Activated CD4-positive, alpha-beta T cell treated with anti-CD3 and anti-CD28 coated beads, Interleukin-2, amount 50 U/mL, for 4 hours (primary cell): ENCODE measurements around the gene DSN1.
"Not testable (repeated sequence)": the region's sequence is repeated elsewhere in the genome, so short reads cannot be mapped to it uniquely, and the experiment has no call there.

Experiments
- DNase-seq, 2 experiments: peaks; one replicate each; pipeline ENCODE4 v3.0.0-alpha.2; 2020

Gene DSN1, protein sequence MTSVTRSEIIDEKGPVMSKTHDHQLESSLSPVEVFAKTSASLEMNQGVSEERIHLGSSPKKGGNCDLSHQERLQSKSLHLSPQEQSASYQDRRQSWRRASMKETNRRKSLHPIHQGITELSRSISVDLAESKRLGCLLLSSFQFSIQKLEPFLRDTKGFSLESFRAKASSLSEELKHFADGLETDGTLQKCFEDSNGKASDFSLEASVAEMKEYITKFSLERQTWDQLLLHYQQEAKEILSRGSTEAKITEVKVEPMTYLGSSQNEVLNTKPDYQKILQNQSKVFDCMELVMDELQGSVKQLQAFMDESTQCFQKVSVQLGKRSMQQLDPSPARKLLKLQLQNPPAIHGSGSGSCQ

DNA sequence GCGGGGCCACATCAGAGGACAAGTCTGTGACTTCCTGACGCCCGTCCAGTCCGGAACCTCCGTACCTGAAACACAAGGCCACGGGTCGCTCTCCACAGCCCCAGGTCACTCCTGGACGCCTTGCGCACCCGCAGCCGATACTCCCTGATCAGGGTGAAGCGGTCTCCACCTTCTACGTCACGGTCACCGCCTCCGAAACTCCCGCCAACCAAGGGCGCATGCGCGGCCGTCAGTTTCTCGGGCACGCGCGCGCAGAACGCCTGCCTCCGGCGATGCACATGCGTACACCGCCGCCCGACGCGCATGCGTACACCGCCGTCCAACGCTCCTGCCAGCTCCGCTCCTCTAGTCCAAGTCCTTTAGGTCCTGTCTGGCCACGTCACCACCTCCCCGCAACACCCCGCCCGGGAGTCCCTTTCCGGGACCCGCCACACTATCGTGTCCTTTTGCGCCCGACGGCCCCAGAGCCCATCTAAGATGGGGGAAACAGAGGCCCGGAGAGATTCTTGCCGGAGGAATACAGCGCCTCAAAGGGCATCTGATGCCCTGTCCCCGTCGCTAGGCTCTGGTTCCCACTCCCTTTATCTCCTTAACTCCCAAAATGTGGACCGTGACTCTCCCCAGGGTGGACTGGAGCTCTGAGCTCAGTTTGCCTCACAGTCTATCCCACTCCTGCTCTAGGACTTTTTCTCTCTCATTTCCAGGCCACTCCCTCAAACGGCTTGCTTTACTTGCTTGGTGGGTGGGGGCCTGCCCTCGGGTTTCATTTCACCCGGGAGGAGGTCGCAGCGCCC lies at the start of gene DSN1:
Gene DSN1 (minus strand): TSS at position 167 of the 794 bp plus-strand sequence. CDS start 2,305 bp downstream, outside the sequence.
- peak; percentile 96 to 97 for DNase-seq

DNA sequence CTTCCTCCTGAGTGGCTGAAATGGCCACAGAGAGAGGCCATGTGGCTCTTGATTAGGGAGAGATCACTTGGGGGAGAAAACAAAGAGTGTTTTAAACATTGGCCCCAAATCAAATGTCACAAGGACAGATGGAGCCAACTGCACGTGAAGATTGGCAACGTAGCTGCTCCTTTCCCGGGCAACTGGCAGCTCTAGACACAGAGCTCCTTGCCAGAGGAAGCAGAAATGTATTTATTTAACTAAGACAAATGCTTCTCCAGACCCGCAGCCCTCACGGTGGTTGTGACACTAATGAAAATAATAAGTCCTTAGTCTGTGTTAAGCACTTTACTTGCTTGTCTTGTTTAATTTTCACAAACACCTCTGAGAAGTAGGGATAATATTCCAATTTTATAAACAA lies 49.6 kb upstream of the DSN1 start:
- no peak for DNase-seq

DNA sequence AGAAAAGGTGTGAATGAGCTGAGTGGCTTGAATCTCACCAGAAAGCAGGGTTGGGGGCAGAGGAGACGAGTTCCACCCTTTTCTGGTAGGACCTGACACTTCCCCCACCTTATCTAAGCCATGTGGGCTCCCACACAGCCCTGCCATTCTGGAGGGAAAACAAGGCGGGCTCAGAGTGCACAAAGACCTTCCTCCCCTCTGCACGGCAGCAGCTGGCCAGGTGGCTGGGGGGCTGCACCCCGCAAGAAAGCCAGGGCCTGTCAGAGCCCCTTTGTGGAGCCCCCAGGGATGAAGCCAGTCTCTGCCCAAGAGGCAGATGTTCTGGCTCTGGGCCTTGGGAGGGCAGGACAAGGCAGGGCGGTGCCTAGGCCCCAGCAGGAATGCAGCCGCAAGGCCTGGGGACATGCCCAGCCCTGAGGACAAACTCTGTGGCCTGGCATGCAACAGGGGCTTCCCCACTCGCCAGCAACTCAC lies 48.4 kb upstream of the DSN1 start:
- no peak for DNase-seq

DNA sequence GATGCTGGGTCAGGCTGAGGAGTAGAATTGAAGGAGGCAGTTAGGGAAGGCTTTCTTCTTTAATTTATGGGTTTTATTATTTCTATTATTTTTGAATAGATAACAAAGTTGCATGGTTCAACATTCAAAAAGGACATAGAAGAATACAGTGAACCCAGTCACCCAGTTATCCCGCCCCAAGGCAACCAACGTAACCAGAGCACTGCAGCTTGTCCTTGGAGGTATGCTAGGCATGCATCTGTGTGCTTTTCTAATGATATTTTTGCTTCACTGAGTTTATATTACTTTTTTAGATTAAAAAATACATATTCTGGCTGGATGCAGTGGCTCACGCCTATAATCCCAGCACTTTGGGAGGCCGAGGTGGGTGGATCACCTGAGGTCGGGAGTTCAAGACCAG lies 47.4 kb upstream of the DSN1 start:
- DNase-seq, result no peak

DNA sequence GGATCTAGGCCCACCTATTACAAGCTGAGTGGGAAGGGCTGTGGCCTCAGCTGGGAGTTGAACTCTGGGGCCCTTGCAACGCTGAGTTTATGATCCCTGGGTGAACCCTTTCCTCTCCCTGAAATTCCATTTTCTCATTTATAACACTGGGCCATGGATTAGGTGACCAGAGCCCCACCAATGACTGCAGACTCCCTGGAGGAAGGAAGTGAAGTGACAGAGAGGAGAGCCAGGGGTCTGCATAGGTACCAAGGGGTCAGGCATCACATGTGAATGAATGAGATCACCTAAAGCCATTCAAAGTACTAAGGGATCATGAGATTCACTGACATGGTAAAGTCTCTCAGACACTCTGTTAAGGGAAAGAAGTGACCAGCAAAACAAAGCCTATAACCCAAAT lies 46.5 kb upstream of the DSN1 start:
- no peak for DNase-seq

DNA sequence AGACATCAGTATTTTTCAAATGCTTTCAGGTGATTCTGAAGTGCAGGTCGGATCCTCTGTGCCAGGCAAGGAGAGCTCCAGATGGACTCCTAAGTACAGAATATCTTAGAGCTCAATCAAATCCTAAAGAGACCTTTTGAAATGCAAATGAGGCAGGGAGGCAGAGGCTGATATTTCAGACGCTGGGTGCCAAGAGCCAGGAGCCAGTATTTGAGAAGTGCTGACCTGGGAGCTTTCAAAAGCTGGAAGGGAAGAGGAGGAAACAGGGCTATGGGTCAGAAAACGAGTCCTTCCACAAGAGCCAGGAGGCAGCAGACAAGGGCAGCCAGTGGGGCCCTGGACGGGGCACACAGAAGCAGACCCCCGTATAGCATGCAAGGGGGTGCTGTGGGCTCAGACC lies 46.1 kb upstream of the DSN1 start:
- no peak for DNase-seq

DNA sequence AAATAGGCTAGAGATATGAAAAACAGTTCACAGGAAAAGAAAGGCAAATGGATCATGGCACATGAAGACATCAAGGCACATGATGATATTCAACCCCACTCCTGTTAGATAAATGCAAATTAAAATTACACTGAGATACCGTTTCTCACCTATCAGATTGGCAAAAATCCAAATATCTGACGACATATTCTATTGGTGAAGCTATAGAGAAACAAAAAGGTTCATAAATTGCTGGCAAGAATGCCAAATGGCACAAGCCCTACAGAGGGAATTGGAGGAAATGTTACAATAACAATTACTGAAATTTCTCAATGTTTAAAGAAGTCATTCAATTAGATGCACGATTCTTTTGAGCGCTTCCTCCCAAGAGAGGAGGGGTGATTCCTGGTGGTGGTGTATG lies 45.3 kb upstream of the DSN1 start:
- no peak for DNase-seq

DNA sequence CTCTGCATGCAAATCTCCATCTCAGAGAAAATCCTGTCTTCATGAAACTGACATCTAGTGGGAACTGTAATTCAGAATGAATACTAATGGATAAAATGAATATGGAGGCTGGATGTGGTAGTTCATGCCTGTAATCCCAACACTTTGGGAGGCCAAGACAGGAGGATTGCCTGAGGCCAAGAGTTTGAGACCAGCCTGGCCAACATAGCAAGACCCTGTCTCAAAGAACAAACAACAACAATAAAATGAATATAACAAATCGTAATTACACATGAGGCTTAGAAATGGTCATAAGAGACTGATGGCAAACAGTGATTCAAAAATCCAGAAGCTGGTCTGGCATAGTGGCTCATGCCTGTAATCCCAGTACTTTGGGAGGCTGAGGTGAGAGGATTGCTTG lies 44.6 kb upstream of the DSN1 start:
- DNase-seq, result no peak

DNA sequence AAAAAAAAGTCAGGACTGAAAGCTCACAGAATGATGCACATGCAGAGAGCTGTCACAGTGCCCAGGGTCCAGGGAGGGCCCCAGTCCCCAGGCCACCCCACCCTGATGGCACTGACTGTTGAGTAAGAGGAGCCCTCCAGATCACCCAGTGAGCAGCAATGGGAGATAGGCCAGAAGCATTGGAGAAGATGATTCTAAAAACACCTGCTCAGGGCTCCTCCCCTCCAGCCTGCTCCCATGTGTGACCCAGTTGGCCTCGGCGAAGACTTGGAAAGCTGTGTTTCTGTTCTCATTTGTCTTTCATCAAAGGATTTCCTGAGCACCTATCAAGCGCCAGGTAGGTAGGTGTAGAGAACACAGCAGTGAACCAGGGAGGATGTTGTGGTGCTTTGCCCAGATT lies 43.9 kb upstream of the DSN1 start:
- no peak for DNase-seq

DNA sequence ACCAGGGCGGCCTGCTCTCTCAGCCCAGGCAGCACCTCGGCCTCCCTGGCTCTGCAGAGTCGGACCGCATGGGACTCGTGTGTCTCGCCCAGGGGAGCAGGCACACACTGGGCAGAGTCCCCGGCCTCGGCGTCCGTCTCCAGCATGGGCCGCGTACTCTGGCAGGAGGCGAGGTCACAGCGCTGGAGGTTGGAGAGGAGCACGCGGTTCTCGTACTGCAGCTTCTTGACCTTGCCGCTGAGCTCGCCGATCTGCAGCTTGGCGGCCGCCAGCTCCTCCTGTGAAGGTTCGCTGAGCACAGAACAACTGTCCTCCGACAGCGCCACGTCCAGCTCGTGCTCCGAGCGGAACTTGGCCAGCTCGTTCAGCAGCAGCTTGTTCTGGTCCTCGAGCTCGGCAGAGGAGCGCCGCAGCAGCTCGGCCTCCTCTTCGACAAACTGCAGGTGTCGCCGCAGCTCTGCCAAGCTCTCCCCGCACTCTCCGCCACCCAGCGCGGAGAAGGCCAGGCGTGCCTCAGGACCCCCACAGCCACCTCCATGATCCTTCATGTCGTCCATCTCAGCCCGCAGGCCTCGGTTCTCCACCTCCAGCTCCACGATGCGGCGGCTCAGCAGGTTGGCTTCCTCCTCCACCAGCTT lies 42.0 kb upstream of the DSN1 start:
- no peak for DNase-seq

DNA sequence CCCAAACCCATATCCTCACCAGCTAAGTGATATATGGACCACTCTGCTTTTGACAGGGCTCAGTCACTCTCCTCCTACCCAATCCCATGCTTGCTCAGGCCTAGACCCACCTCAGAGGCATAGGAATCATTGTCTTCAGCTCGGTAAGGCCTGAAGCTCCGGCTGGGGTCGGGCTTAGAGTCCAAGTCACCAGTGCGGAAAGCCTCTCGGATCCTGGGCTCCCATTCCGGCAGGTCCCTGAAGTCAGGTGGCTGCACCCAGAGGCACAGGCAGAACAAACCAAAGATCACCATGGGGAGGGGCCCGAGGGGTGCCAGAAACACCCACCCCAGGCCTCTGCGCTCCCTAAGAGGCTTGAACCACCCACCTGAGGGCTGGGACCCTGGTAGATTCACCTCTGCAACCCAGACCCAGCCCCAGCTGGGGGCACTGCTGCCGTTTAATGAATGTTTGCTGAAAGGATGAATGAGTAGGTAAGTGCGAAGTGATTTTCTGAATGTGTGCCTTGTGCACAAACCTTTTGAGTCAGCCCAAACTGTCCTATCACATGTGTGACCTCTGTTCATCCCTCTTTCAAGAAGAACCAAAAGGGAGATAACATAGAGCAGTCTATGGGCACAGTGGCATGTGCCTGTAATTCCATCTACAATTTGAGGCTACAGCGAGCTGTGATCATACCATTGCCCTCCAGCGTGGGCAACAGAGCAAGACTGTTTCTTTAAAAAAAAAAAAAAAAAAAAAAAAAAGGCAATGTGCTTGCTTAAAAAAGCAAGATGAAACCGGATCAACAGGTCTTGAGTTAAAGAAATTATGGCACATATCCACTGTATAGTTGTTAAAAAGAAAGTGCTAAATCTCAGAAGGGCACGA lies 39.3 kb upstream of the DSN1 start:
- no peak for DNase-seq

DNA sequence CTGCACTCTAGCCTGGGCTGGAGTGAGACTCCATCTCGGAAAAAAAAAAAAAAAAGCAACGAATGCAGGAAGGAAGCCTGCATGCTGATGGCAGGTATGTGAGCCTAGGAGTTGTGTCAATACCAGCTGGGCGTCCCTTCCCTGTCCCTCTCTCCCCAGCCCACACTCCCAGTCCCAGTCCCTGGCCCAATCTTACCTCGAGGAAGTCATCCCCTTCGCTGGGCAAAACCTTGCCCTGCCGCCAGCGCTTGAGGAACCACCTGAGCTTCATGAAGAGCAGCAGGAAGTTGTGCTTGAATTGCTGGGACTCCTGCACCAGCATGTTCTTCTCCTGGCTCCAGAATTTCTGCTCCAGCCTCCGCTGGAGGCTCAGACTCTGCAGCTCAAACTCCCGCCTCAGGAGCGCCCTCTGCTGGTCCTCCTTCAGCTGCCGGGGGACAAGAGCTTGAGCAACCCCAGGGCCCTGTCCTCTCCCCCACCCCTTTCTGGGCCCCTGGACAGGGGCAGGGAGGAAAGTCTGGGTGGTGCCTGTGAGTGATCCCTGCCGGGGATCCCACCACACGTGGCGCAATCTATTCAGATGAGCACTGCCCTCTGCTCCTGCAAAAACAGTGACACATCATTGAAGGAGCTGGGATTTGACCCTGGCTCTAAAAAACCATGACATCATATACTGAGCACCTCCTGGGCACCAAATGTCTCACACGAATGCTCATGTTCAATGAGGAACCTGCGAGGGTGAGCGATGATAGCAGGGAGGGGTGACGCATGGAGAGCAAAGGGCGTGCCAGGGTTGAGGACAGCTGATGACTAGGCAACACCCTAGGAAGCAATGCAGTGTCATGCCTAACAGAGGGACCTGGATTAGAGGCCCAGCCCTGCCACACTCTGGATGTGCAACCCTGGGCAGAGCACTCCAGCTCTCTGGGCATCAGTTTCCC lies 35.0 kb upstream of the DSN1 start:
- peak; percentile 67 to 69 for DNase-seq

DNA sequence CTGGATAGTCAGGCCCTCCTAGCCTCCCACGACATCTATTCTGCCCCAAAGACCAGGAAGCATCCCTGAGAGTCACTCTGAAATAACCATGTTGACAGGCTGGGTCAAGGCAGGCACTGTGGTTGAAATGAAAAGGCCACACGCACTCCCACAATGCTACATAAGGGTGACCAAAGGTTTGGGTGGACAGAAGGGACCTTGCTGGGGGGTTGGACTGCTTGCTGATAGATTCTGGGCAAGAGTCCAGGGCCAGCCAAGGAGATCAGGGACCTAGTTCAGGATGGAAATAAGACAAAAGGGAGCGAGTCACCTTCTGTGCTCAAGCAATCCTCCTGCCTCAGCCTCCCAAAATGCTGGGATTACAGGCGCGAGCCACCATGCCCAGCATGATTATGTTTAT lies 32.5 kb upstream of the DSN1 start:
- DNase-seq, result no peak

DNA sequence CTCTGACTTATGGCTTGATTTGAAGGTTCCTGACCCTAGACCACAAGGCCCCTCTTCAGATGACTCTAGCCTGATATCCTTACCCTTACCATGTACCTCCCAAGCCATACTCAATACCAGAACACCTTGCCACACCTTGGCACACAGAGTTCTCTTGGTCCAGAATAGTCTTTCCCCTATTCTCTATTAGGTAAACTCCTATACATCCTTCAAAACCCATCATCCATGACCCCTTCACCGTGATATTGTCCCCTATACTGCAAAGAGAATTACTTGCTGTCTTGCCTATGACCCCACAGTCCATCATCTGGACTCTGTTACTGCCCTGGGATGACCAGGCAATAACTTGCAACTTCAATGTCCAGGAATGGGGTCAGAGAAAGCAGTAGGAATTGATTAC lies 31.8 kb upstream of the DSN1 start:
- DNase-seq, result no peak

DNA sequence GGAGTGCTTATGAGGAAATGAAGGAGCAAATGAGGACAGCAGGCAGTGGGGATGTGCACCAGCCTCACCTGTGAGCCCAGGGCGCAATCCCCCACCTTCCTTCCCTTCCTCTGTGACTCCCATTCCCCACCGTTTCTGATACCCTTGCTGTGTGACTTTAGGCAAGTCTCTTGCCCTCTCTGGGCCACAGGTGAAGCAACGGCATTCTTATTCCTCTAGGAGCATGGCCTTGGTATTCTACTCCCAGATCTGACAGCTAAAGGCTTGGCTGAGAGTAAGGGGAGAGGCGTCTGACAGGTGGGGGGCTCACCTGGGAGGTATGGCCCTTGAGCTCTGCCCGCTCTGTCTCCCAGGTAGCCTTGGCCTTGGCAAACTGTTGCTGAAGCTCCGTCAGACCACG lies 30.9 kb upstream of the DSN1 start:
- DNase-seq, result no peak

DNA sequence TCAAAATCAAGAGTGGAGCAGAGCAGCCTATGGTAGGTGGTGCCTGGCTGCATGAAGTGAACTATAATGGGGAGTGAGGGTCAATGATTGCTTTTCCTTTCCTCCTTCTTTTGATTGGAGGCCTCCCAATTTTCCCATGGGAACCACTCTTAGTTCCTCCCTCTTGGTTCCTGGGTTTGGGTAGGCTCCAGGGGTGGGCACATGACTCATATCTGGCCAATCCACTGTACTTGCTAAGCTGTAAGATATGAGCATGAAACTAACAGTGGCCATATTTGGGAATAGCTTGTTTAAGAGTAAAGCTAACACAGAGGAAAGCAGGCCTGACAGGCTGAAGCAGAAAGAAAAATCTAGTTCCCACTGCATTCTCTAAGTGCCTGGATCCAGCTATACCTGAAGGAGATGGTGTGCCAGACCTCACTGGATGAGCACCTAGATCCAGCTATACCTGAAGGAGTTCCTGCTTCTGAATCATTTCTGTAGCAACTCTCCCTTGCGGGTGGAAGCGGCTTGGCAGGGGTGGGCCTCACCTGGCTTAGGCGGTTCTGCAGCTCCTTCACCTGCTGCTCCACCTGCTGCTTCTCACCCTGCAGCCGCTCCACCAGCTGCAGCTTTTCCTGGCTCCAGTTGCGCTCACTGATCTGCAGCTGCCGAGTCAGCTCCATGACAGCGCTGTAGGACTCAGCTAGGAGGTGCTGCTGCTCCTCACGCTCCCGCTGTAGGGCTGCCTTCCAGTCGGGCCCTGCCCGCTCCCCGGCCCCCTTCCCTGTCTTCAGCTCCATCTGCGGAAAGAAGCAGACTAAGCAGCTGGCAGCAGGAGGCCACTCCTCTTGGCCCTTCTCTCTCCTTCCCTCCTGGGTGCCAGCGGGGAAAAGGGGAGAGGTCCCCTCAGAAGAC lies 29.0 kb upstream of the DSN1 start:
- DNase-seq, result no peak

DNA sequence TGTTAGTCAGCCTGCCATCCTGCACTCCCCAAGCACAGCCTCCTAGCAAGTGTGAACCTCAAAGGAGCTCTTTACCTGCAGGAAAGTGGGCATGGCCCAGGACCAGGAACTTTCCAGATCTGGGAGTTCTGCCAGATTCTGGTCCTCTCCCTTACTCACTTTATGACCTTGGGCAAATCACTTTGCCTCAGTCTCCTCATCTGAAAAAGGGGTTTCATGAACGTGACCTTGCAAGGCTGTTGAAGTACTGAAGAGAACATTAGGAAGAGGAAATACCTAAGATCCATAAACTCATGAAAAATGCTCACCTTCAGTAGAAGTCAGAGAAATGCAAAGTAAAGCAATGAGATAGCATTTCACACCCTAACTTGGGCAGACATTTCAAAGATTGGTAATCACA lies 26.8 kb upstream of the DSN1 start:
- DNase-seq, result no peak

DNA sequence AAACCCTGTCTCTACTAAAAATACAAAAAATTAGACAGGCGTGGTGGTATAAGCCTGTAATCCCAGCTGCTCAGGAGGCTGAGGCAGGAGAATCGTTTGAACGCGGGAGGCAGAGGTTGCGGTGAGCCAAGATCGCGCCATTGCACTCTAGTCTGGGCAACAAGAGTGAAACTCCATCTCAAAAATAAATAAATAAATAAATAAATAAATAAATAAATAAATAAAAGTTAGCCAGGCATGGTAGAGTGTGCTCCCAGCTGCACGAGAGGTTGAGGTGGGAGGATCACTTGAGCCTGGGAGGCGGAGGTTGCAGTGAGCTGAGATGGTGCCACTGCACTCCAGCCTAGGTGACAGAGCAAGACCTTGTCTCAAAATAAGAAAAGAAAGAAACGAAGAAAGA lies 25.8 kb upstream of the DSN1 start:
- DNase-seq, result not testable (repeated sequence)

DNA sequence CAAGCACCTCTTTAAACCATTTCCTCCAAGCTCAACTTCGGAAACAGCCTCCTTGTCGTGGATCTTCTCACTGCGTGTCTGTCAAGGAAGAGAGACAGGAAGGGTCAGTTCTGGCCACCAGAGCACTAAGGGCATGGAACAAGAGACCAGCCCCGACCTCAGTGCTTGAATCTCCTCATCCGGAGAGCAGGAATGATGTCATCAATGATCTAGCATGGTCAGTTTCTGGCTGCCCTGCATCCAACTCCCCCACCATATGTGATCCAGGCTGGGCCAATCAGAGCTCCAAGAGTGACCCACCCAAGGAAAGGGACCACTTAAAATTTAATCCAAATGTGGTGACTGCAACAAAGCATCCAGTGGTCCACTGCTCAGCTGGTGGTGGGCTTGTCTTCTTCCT lies 23.3 kb upstream of the DSN1 start:
- no peak for DNase-seq

DNA sequence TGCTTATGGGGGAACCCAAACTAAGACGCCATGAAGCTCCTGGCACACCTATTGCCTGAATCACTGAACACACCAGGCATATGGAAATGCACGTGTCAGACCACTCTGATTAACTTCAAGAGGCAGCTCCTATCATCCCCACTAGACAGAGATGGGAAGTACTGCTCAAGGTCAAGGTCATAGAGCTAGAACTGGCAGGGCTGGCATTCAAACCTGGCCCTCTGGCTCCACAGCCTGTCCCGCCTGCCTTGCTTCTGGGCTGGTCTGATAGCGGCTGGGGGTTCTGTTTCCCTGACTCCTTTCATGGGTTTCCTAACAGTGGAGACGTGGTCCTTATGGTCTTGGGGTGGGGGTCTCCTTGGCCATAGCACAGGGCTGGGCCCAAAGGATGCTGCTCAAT lies 22.6 kb upstream of the DSN1 start:
- DNase-seq, result no peak

DNA sequence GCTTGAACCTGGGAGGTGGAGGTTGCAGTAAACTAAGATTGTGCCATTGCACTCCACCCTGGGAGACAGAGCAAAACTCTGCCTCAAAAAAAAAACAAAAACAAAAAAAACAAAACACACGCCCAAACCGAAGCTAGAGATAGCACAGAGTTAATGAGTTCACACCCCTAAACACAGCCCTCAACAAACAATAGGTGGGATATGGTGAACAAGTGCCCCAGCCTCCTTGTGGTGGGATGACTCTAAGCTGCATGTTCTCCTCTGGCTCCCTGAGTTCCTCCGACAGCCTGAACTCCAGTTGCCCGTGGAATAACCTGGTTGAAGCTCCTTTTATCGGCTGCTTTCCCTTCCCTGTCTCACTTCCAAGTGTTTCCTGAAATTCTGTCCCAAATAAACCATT lies 22.1 kb upstream of the DSN1 start:
- DNase-seq, result no peak
